ENCODE measurements around the gene GCK.

The GCK gene

GRCh38 chr7:44117801-44118429, 71.3 kb downstream of the GCK start:
- DNase-seq (ENCODE audit: low read depth, low spot score) = no peak

GRCh38 chr7:44116789-44117666, 72.2 kb downstream of the GCK start:
- no peak for DNase-seq (ENCODE audit: low read depth, low spot score)

- DNase-seq (ENCODE audit: low read depth, low spot score) = no peak
Observed at GRCh38 chr7:44116087-44116788, 73.0 kb downstream of the GCK start.

GRCh38 chr7:44114586-44115310, 74.5 kb downstream of the GCK start:
- no peak for DNase-seq (ENCODE audit: low read depth, low spot score)

- no peak for DNase-seq (ENCODE audit: low read depth, low spot score)
Observed at GRCh38 chr7:44113764-44114354, 75.4 kb downstream of the GCK start.

GRCh38 chr7:44112997-44113763, 76.1 kb downstream of the GCK start:
- no peak for DNase-seq (ENCODE audit: low read depth, low spot score)

- no peak for DNase-seq (ENCODE audit: low read depth, low spot score)
Observed at GRCh38 chr7:44112231-44112996, 76.8 kb downstream of the GCK start.

- no peak for DNase-seq (ENCODE audit: low read depth, low spot score)
Observed at GRCh38 chr7:44111761-44112160, 77.5 kb downstream of the GCK start.

- no peak for DNase-seq (ENCODE audit: low read depth, low spot score)
Observed at GRCh38 chr7:44110719-44111635, 78.3 kb downstream of the GCK start.

GRCh38 chr7:44109991-44110390, 79.2 kb downstream of the GCK start:
- DNase-seq (ENCODE audit: low read depth, low spot score) = no peak

- no peak for DNase-seq (ENCODE audit: low read depth, low spot score)
Observed at GRCh38 chr7:44108768-44109750, 80.2 kb downstream of the GCK start.

GRCh38 chr7:44107961-44108767, 81.1 kb downstream of the GCK start:
- no peak for DNase-seq (ENCODE audit: low read depth, low spot score)

- DNase-seq (ENCODE audit: low read depth, low spot score) = no peak
Observed at GRCh38 chr7:44107116-44107960, 81.9 kb downstream of the GCK start.

GRCh38 chr7:44106311-44107065, 82.8 kb downstream of the GCK start:
- no peak for DNase-seq (ENCODE audit: low read depth, low spot score)

GRCh38 chr7:44105832-44106231, 83.4 kb downstream of the GCK start:
- no peak for DNase-seq (ENCODE audit: low read depth, low spot score)

All from smooth muscle cell of the brain vasculature (primary cell).